GM12878 (cell line): ENCODE data around the gene ZNF785. TPM values are rescaled to one million over a fixed set of nuclear protein-coding genes. Genes with fewer than 3 reads are reported as not detected.

Experiments used
- ATAC-seq: fragments of 200-7000 bp; cut with Tn5 transposase; 3 replicates; pipeline ENCODE4 v1.9.1; 2020; ENCODE audit warnings: mild to moderate bottlenecking, moderate library complexity
- BruUV-seq: library from RNA; stranded (reverse); fragments of 400-500 nt; replicated peaks from 2 replicates; lab custom pipeline; 2021; lab: Mats Ljungman, UMichigan
- CTCF ChIA-PET: fragments of 300-600 bp; sonication (Branson Sonifier 250); formaldehyde crosslinking; extraction: SDS; loops from one replicate; lab custom pipeline; 2021; ENCODE audit warnings: inconsistent platforms; lab: Yijun Ruan, JAX
- POLR2A ChIA-PET: fragments of 350-600 bp; formaldehyde crosslinking; extraction: SDS; loops from one replicate; lab custom pipeline; 2021; ENCODE audit warnings: inconsistent platforms; lab: Charles Lee
- RAD21 ChIA-PET: fragments of 300-600 bp; sonication (Branson Sonifier 250); formaldehyde crosslinking; loops from one replicate; lab custom pipeline; 2023; ENCODE audit warnings: antibody characterized with exemption; ENCODE audit not compliant: unreplicated experiment; lab: Charles Lee
- SMC1A ChIA-PET: fragments of 300-600 bp; sonication (Branson Sonifier 250); formaldehyde crosslinking; loops from one replicate; lab custom pipeline; 2023; ENCODE audit not compliant: unreplicated experiment, uncharacterized antibody; lab: Charles Lee
- DNase-seq: peaks from one replicate; pipeline ENCODE4 v3.0.0-alpha.2; 2011; ENCODE audit warnings: low read depth, low spot score
- FAIRE-seq: peaks from 3 replicates; lab custom pipeline; 2011; peaks lifted over from hg19 to GRCh38; lab: Jason Lieb, UNC
- H2AFZ ChIP-seq: 2 replicates; pipeline ENCODE4 v1.6.0; 2011; ENCODE audit warnings: low read depth, low read length, control low read depth; ENCODE audit not compliant: control insufficient read depth
- H3K27ac ChIP-seq: 2 replicates; pipeline ENCODE4 v1.5.1; 2011; ENCODE audit warnings: control low read depth; ENCODE audit not compliant: control insufficient read depth, insufficient read depth
- H3K27me3 ChIP-seq, 2 experiments: replicated peaks in 1 of 2; 2 replicates each; pipeline versions ENCODE4 v1.6.0 to v1.6.1; 2011; ENCODE audit warnings: low read length in 1 of 2; ENCODE audit not compliant: control insufficient read depth in 2 of 2, insufficient read depth in 2 of 2
- H3K36me3 ChIP-seq, 2 experiments: 2 replicates each; pipeline ENCODE4 v1.5.1; 2011; ENCODE audit warnings: low read length in 1 of 2; ENCODE audit not compliant: control insufficient read depth in 2 of 2, insufficient read depth in 2 of 2
- H3K4me1 ChIP-seq: 2 replicates; pipeline ENCODE4 v1.6.1; 2011; ENCODE audit warnings: mild to moderate bottlenecking, low read length, moderate library complexity, mixed read lengths; ENCODE audit not compliant: control insufficient read depth, insufficient read depth
- H3K4me2 ChIP-seq: 2 replicates; pipeline ENCODE4 v1.6.0; 2011; ENCODE audit warnings: control low read depth; ENCODE audit not compliant: control insufficient read depth, insufficient read depth
- H3K4me3 ChIP-seq: fragments of 200-600 bp; sonication (generic); 2 replicates; pipeline ENCODE4 v1.5.1; 2016
- H3K79me2 ChIP-seq: 2 replicates; pipeline ENCODE4 v1.6.0; 2011; ENCODE audit warnings: low read length; ENCODE audit not compliant: control insufficient read depth, insufficient read depth
- H3K9ac ChIP-seq: 2 replicates; pipeline ENCODE4 v1.8.0; 2011; ENCODE audit warnings: low read length, control low read depth, mixed read lengths; ENCODE audit not compliant: control insufficient read depth, insufficient read depth
- H3K9me3 ChIP-seq: replicated peaks from 3 replicates; pipeline ENCODE4 v1.5.1; 2011; ENCODE audit warnings: mild to moderate bottlenecking, low read length; ENCODE audit not compliant: control insufficient read depth, insufficient read depth
- H4K20me1 ChIP-seq: 2 replicates; pipeline ENCODE4 v1.6.0; 2011; ENCODE audit not compliant: control insufficient read depth, insufficient read depth
- ESRRA ChIP-seq: IDR thresholded peaks from 2 replicates; pipeline ENCODE4 v1.6.1; 2012; ENCODE audit warnings: mild to moderate bottlenecking, low read length, improper control_type of control experiment
- ETV6 ChIP-seq, 2 experiments: fragments of 450-650 bp in 1 of 2; IDR thresholded peaks in 1 of 2; conservative IDR thresholded peaks in 1 of 2; 2 replicates each; pipeline ENCODE4 v1.6.1; 2014; ENCODE audit warnings: antibody characterized with exemption in 1 of 2, borderline replicate concordance in 1 of 2, low read depth in 1 of 2, mild to moderate bottlenecking in 1 of 2, moderate library complexity in 1 of 2
- GATAD2B ChIP-seq: fragments of 450-650 bp; conservative IDR thresholded peaks from 2 replicates; pipeline ENCODE4 v1.6.1; 2017; ENCODE audit warnings: low read depth, mild to moderate bottlenecking, moderate library complexity
- LARP7 ChIP-seq: fragments of 450-650 bp; IDR thresholded peaks from 2 replicates; pipeline ENCODE4 v1.6.1; 2017; ENCODE audit warnings: mild to moderate bottlenecking
- NR2C1 ChIP-seq: fragments of 450-650 bp; IDR thresholded peaks from 2 replicates; pipeline ENCODE4 v1.6.1; 2017; ENCODE audit warnings: antibody characterized with exemption, mild to moderate bottlenecking, moderate library complexity
- PKNOX1 ChIP-seq: fragments of 450-650 bp; IDR thresholded peaks from 2 replicates; pipeline ENCODE4 v1.6.1; 2016; ENCODE audit warnings: mild to moderate bottlenecking
- POLR2AphosphoS5 ChIP-seq: IDR thresholded peaks from 2 replicates; pipeline ENCODE4 v1.6.1; 2011; ENCODE audit warnings: mild to moderate bottlenecking, low read length, inconsistent platforms
- RAD51 ChIP-seq: fragments of 450-650 bp; IDR thresholded peaks from 2 replicates; pipeline ENCODE4 v1.6.1; 2016; ENCODE audit warnings: moderate library complexity, mild to moderate bottlenecking, inconsistent platforms
- RELB ChIP-seq: fragments of 450-650 bp; IDR thresholded peaks from 2 replicates; pipeline ENCODE4 v1.6.1; 2017; ENCODE audit warnings: low read depth, mild to moderate bottlenecking, moderate library complexity
- SREBF2 ChIP-seq: IDR thresholded peaks from 2 replicates; pipeline ENCODE4 v1.6.1; 2012; ENCODE audit warnings: mild to moderate bottlenecking, low read length
- TBL1XR1 ChIP-seq: IDR thresholded peaks from 2 replicates; pipeline ENCODE4 v1.6.1; 2012; ENCODE audit warnings: low read depth, low read length, improper control_type of control experiment
- YY1 ChIP-seq: IDR thresholded peaks from 2 replicates; pipeline ENCODE4 v1.6.1; 2011; ENCODE audit warnings: low read depth, mild to moderate bottlenecking, low read length
- ZNF24 ChIP-seq: fragments of 450-650 bp; IDR thresholded peaks from 2 replicates; pipeline ENCODE4 v1.6.1; 2017; ENCODE audit warnings: antibody characterized with exemption, mild to moderate bottlenecking
- ZNF384 ChIP-seq: IDR thresholded peaks from 2 replicates; pipeline ENCODE4 v1.6.1; 2012; ENCODE audit warnings: low read depth, mild to moderate bottlenecking, low read length, improper control_type of control experiment, borderline replicate concordance
- WGBS: methylation state at CpG from one replicate; pipeline ENCODE4 v1.1.6; 2016; ENCODE audit warnings: low lambda C conversion rate; ENCODE audit not compliant: insufficient replicate concordance, insufficient coverage; ENCODE audit errors: missing lambda C conversion rate; 5-methylcytosine and 5-hydroxymethylcytosine counted together
- in situ Hi-C: fragments of 300-500 bp; cut with MboI; formaldehyde crosslinking; loops from 9 replicates; pipeline ENCODE4 v1.14.3; 2018; ENCODE audit warnings: mixed read lengths
- intact Hi-C: fragments of 100-400 bp; cut with micrococcal nuclease; formaldehyde crosslinking; loops from one replicate; pipeline ENCODE4 v1.14.2; 2022; ENCODE audit not compliant: unreplicated experiment
- polyA plus RNA-seq, 11 experiments: library from polyadenylated mRNA; depleted of rRNA in 4 of 11; unstranded in 6 of 11; stranded (reverse) in 5 of 11; fragments of >200 nt; fragmentation: Nextera tagmentation in 4 of 11; fragmentation: Illumina TruSeq in 1 of 11; extraction: Ambion mirVana in 4 of 11; extraction: Trizol in 1 of 11; gene quantifications; 1 replicate in 1 of 11; 2 replicates in 10 of 11; pipeline versions ENCODE4 v1.2.1 to v1.2.3, GENCODE V29; 2011 to 2016; ENCODE audit warnings: inconsistent platforms in 2 of 11, missing spikeins in 2 of 11, low read depth in 1 of 11
- total RNA-seq, 4 experiments: library from RNA; depleted of rRNA in 3 of 4; stranded (reverse); fragments of >200 nt in 3 of 4; fragmentation: Illumina TruSeq in 1 of 4; extraction: Trizol in 1 of 4; gene quantifications; 2 replicates each; pipeline versions ENCODE4 v1.2.1 to v1.2.3, GENCODE V29; 2013 to 2021
- TF ChIP-seq, protein P1 (sequence below): fragments of 150-350 bp; IDR thresholded peaks from 2 replicates; pipeline ENCODE4 v1.6.1; 2014; ENCODE audit warnings: mild to moderate bottlenecking, low read depth, low read length
- TF ChIP-seq, protein P2 (sequence below): IDR thresholded peaks from 2 replicates; pipeline ENCODE4 v1.6.1; 2011; ENCODE audit warnings: mild to moderate bottlenecking, low read depth, low read length, moderate library complexity; ENCODE audit not compliant: insufficient replicate concordance

ZNF785 gene
- total and polyA plus RNA-seq, 10 of the 15 experiments (the other 5 are each of a cell fraction or from before 2014, with no cell fraction given) = 0.87 to 11.5 (median 7.5) TPM

- TF ChIP-seq YY1 = peak; percentile 75
- no peak for TF ChIP-seq ZNF384
- peak; percentile 37; the same call in 1 of the 2 replicates for TF ChIP-seq GATAD2B
- TF ChIP-seq, protein P1, sequence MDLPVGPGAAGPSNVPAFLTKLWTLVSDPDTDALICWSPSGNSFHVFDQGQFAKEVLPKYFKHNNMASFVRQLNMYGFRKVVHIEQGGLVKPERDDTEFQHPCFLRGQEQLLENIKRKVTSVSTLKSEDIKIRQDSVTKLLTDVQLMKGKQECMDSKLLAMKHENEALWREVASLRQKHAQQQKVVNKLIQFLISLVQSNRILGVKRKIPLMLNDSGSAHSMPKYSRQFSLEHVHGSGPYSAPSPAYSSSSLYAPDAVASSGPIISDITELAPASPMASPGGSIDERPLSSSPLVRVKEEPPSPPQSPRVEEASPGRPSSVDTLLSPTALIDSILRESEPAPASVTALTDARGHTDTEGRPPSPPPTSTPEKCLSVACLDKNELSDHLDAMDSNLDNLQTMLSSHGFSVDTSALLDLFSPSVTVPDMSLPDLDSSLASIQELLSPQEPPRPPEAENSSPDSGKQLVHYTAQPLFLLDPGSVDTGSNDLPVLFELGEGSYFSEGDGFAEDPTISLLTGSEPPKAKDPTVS = no peak
- TF ChIP-seq ESRRA = no peak
- TF ChIP-seq, all 136 proteins: peak for 33
Observed at GRCh38 chr16:30535777-30536190, 49.7 kb downstream of the ZNF785 start (continued).

DNA sequence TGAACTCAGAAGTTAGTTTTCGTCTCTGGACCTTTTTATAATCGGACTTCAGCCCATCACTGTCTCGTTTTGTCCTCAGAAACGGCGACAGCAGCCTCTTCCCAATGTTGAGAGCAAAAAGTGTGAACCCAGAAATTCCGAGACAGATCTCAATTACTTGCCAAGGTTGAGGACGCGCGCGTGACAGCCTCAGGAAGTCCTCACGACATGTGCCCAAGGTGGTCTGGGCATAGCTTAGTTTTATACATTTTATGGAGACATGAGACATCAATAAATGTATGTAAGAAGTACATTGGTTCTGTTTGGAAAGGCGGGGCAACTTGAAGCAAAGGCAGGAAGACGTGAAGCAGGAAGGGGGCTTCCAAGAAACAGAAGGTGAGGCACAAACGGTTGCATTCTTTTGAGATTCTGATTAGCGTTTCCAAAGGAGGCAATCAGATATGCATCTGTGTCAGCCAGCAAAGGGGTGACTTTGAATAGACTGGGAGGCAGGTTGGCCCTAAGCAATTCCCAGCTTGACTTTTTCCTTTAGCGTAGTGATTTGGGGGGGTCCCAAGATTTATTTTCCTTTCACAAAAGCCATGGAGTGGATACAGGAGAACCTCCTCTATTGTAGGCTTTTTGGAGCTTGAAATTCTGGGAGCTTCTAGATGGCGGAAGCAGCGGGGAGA is 50.3 kb downstream of the ZNF785 start:
- DNase-seq = no peak
- ChIA-PET POLR2A (interaction anchor here (0.6 to 5.2 kb wide), 33 partner anchors 8 to 166 kb away, joined by 3 to 109 read pairs (median 5); partner anchors contain the start of genes DCTPP1, FBRS, ITGAL and SEPHS2), SMC1A (interaction anchor here (0.6 to 4.7 kb wide), 48 partner anchors 8 to 382 kb away, joined by 3 to 47 read pairs (median 4); partner anchors contain the start of genes DCTPP1, FBRS, ITGAL and SEPHS2), RAD21 (interaction anchor here (0.6 to 5.2 kb wide), 41 partner anchors 8 to 562 kb away, joined by 3 to 129 read pairs (median 6); partner anchors contain the start of genes DCTPP1, FBRS, PRR14 and SEPHS2), CTCF (interaction anchor here (0.7 to 4.7 kb wide), 49 partner anchors 8 to 443 kb away, joined by 3 to 81 read pairs (median 6); partner anchors contain the start of genes DCTPP1, FBRS, ITGAL and SEPHS2)
- in situ Hi-C loops = no loop called here
- peak; percentile 15 for ATAC-seq
- Histone ChIP-seq H3K9ac (peak overlapping the region; percentile 96), H3K27ac (peak overlapping the region; percentile 85), H3K4me2 (peak overlapping the region; percentile 87), H3K79me2 (peaks cover 27% of the 10 kb centered on the region), H3K36me3 (peaks cover 2 to 3% of the 10 kb centered on the region in 2 experiments; a peak in 1 of 4 replicates), H3K4me3 (peak overlapping the region; percentile 90), H2AFZ (peak overlapping the region; percentile 62), H3K27me3 (no peaks in the 10 kb centered on the region), H4K20me1 (no peaks in the 10 kb centered on the region), H3K9me3 (no peaks in the 10 kb centered on the region), H3K4me1 (no peaks in the 10 kb centered on the region)
- TSS peak; percentile 96 for BruUV-seq
- peak; percentile 81 for FAIRE-seq
- intact Hi-C loops = loop anchor here (1.0 to 5.0 kb wide), 5 partner anchors 23 to 104 kb away; partner anchors contain the start of genes DCTPP1, SEPHS2, ZNF764 and ZNF785
- WGBS = under 1% methylated on average over 18 of the region's 18 CpGs
- TF ChIP-seq SREBF2 = no peak
- TF ChIP-seq RAD51 = 0 out of 2 replicates have a peak, but pooled peaks have one; percentile 27
- peak; percentile 78 for TF ChIP-seq POLR2AphosphoS5
- TF ChIP-seq, protein P2, sequence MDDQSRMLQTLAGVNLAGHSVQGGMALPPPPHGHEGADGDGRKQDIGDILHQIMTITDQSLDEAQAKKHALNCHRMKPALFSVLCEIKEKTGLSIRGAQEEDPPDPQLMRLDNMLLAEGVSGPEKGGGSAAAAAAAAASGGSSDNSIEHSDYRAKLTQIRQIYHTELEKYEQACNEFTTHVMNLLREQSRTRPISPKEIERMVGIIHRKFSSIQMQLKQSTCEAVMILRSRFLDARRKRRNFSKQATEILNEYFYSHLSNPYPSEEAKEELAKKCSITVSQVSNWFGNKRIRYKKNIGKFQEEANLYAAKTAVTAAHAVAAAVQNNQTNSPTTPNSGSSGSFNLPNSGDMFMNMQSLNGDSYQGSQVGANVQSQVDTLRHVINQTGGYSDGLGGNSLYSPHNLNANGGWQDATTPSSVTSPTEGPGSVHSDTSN = no peak
- no peak for TF ChIP-seq NR2C1
- TF ChIP-seq PKNOX1 = peak; percentile 10; the same call in 1 of the 2 replicates
- TF ChIP-seq TBL1XR1 = no peak
- TF ChIP-seq LARP7 = peak; percentile 14; the same call in 1 of the 2 replicates
- TF ChIP-seq RELB = 0 out of 2 replicates have a peak, but pooled peaks have one; percentile 3
- TF ChIP-seq ZNF24 = 0 out of 2 replicates have a peak, but pooled peaks have one; percentile 7
- TF ChIP-seq GATAD2B = 0 out of 2 replicates have a peak, but pooled peaks have one; percentile 14
- TF ChIP-seq ETV6 (conservative IDR thresholded peaks at IDR 0.05 in 1 of 2, IDR thresholded peaks at IDR 0.05 in 1 of 2; ENCODE audit: borderline replicate concordance in 1 of 2, low read depth in 1 of 2) = no peak
